OCI-LY1 (cell line): ENCODE results near the gene UNC5CL.

Source experiments
- H2AFZ ChIP-seq: fragments of 200-600 bp; sonication (generic), shearing (Covaris generic); 2 replicates; pipeline ENCODE4 v1.6.0; 2014; ENCODE audit warnings: antibody characterized with exemption, mild to moderate bottlenecking, low read length
- H3F3A ChIP-seq: fragments of 200-600 bp; sonication (generic), shearing (Covaris generic); 2 replicates; pipeline ENCODE4 v1.6.0; 2014; ENCODE audit warnings: mild to moderate bottlenecking, antibody characterized with exemption, low read length, moderate library complexity; ENCODE audit not compliant: insufficient read depth
- H3K27ac ChIP-seq: fragments of 200-600 bp; sonication (generic); 2 replicates; pipeline ENCODE4 v1.5.1; 2014; ENCODE audit warnings: low read length, mixed run types, mild to moderate bottlenecking, low read depth; ENCODE audit not compliant: poor library complexity, severe bottlenecking
- H3K27me3 ChIP-seq: fragments of 200-600 bp; sonication (generic); 2 replicates; pipeline ENCODE4 v1.6.0; 2014; ENCODE audit warnings: antibody characterized with exemption, mild to moderate bottlenecking, low read length, moderate library complexity; ENCODE audit not compliant: insufficient read depth
- H3K36me3 ChIP-seq: fragments of 200-600 bp; sonication (generic); 2 replicates; pipeline ENCODE4 v1.6.1; 2014; ENCODE audit warnings: mild to moderate bottlenecking, antibody characterized with exemption, low read length, moderate library complexity, mixed read lengths; ENCODE audit not compliant: insufficient read depth
- H3K4me1 ChIP-seq: fragments of 200-600 bp; sonication (generic); 2 replicates; pipeline ENCODE4 v1.5.1; 2014; ENCODE audit warnings: mild to moderate bottlenecking, low read length, moderate library complexity; ENCODE audit not compliant: insufficient read depth, severe bottlenecking
- H3K4me2 ChIP-seq: fragments of 200-600 bp; sonication (generic), shearing (Covaris generic); 2 replicates; pipeline ENCODE4 v1.6.1; 2014; ENCODE audit warnings: low read length
- H3K4me3 ChIP-seq: fragments of 200-600 bp; sonication (generic); 2 replicates; pipeline ENCODE4 v1.5.1; 2014; ENCODE audit warnings: low read length, low read depth, mild to moderate bottlenecking, mixed read lengths; ENCODE audit not compliant: poor library complexity, severe bottlenecking
- H3K79me2 ChIP-seq: fragments of 200-600 bp; shearing (Covaris generic); 2 replicates; pipeline ENCODE4 v1.6.1; 2016; ENCODE audit warnings: mixed run types, low read length, mixed read lengths; ENCODE audit not compliant: insufficient read depth
- H3K9ac ChIP-seq: fragments of 200-600 bp; sonication (generic), shearing (Covaris generic); 2 replicates; pipeline ENCODE4 v1.6.1; 2014; ENCODE audit warnings: mild to moderate bottlenecking, low read length, mixed read lengths
- H3K9me2 ChIP-seq: fragments of 200-600 bp; sonication (generic), shearing (Covaris generic); 2 replicates; pipeline ENCODE4 v1.6.1; 2014; ENCODE audit warnings: low read depth, mild to moderate bottlenecking, low read length, mixed read lengths
- H3K9me3 ChIP-seq: fragments of 200-600 bp; shearing (Covaris generic); 2 replicates; pipeline ENCODE4 v1.6.1; 2014; ENCODE audit warnings: low read length, mixed read lengths
- H4K20me1 ChIP-seq: fragments of 200-600 bp; sonication (generic), shearing (Covaris generic); 2 replicates; pipeline ENCODE4 v1.6.0; 2016; ENCODE audit warnings: mild to moderate bottlenecking, low read length; ENCODE audit not compliant: insufficient read depth
- EZH2 ChIP-seq: fragments of 200-600 bp; sonication (generic), shearing (Covaris generic); IDR thresholded peaks from 2 replicates; pipeline ENCODE4 v1.8.0; 2017; ENCODE audit warnings: borderline replicate concordance, mixed run types, mild to moderate bottlenecking, antibody characterized with exemption, low read length, moderate library complexity, mixed read lengths
- TF ChIP-seq, protein P1 (sequence below): fragments of 200-600 bp; sonication (generic), shearing (Covaris generic); IDR thresholded peaks from 2 replicates; pipeline ENCODE4 v1.5.1; 2017; ENCODE audit warnings: mild to moderate bottlenecking, antibody characterized with exemption, low read length, moderate library complexity, mixed read lengths

The UNC5CL gene

DNA sequence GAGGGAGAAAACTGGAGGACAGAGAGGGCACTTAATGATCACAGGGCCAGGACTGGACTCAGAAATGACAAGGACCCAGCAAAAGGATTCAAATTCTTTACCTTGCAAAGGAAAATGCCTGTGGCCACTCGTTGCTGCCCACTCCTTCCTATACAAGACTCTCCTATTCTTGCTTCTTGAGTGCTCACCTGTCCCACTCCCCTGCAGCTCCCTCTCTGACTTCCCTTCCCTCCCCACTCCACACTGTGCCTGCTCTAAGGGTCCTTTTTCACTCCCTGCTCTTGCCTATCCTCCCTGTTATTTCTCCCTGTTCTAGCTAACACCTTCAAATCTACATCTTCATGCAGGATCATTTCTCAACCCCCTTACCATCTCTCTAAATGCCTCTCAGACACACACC, 56.1 kb downstream of the UNC5CL start:
- Histone ChIP-seq H3K27me3 (no peaks in the 10 kb centered on the region), H3F3A (no peaks in the 10 kb centered on the region), H3K4me3 (no peak overlapping the region), H3K4me2 (no peak overlapping the region), H3K4me1 (no peaks in the 10 kb centered on the region), H4K20me1 (no peaks in the 10 kb centered on the region), H2AFZ (no peak overlapping the region), H3K9ac (no peak overlapping the region), H3K36me3 (no peaks in the 10 kb centered on the region), H3K9me3 (no peaks in the 10 kb centered on the region), H3K79me2 (no peaks in the 10 kb centered on the region), H3K27ac (no peak overlapping the region), H3K9me2 (no peaks in the 10 kb centered on the region)
- TF ChIP-seq EZH2, result no peak
- TF ChIP-seq, protein P1, sequence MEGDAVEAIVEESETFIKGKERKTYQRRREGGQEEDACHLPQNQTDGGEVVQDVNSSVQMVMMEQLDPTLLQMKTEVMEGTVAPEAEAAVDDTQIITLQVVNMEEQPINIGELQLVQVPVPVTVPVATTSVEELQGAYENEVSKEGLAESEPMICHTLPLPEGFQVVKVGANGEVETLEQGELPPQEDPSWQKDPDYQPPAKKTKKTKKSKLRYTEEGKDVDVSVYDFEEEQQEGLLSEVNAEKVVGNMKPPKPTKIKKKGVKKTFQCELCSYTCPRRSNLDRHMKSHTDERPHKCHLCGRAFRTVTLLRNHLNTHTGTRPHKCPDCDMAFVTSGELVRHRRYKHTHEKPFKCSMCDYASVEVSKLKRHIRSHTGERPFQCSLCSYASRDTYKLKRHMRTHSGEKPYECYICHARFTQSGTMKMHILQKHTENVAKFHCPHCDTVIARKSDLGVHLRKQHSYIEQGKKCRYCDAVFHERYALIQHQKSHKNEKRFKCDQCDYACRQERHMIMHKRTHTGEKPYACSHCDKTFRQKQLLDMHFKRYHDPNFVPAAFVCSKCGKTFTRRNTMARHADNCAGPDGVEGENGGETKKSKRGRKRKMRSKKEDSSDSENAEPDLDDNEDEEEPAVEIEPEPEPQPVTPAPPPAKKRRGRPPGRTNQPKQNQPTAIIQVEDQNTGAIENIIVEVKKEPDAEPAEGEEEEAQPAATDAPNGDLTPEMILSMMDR, result no peak

DNA sequence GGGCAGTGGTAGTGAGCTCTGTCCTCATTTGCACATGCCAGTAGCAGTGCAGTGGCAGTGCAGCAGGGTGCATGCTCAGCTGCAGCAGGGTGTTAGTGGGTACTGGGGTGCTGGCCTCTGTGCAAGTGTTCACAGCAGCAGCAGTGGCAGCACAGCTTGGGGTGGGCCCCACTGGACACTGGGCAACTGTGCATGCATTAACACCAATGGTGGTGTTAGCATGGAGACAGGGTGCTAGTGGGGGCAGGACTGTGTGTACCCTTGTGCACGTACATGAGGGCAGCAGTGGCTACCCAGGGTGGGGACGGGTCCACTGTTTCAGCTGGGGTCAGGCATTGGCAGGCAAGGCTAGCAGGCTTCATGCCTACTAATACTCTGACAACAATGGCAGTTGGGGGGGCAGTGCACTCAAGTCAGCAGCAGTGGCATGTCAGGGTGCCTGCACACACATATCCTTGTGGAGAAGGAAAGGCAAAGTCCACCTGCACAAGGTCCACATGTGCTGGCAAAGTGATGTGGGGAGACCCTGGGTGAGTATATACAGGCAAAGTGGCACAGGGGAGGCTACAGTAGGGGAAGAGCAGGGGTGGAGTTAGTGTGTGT, 60.2 kb downstream of the UNC5CL start:
- Histone ChIP-seq H4K20me1 (no peaks in the 10 kb centered on the region), H3K27me3 (no peaks in the 10 kb centered on the region), H3K4me3 (no peak overlapping the region), H3K79me2 (no peaks in the 10 kb centered on the region), H3K27ac (no peak overlapping the region), H2AFZ (no peak overlapping the region), H3F3A (no peaks in the 10 kb centered on the region), H3K9ac (no peak overlapping the region), H3K9me2 (no peaks in the 10 kb centered on the region), H3K9me3 (no peaks in the 10 kb centered on the region), H3K36me3 (no peaks in the 10 kb centered on the region), H3K4me2 (no peak overlapping the region), H3K4me1 (no peaks in the 10 kb centered on the region)
- TF ChIP-seq, protein P1, result no peak
- no peak for TF ChIP-seq EZH2

DNA sequence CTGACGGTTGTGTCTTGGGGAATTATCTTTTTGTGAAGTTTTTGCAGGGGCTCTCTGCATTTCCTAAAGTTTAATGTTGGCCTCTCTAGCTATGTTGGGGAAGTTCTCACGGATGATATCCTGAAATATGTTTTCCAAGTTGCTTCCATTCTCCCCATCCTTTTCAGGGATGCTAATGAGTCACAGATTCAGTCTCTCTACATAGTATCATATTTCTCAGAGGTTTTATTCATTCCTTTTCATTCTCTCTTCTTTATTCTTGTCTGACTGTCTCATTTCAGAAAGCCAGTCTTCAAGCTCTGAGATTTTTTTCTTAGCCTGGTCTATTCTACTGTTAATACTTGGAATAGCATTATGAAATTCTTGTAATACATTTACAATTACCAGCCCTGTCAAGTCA, 61.3 kb downstream of the UNC5CL start:
- Histone ChIP-seq H3K9me2 (no peaks in the 10 kb centered on the region), H3K4me3 (no peak overlapping the region), H3F3A (no peaks in the 10 kb centered on the region), H3K27me3 (no peaks in the 10 kb centered on the region), H4K20me1 (no peaks in the 10 kb centered on the region), H2AFZ (no peak overlapping the region), H3K79me2 (no peaks in the 10 kb centered on the region), H3K9ac (no peak overlapping the region), H3K4me2 (no peak overlapping the region), H3K9me3 (no peaks in the 10 kb centered on the region), H3K4me1 (no peaks in the 10 kb centered on the region), H3K36me3 (no peaks in the 10 kb centered on the region), H3K27ac (no peak overlapping the region)
- TF ChIP-seq, protein P1, result no peak
- TF ChIP-seq EZH2, result no peak
